ENCODE measurements around the gene NOP14.
"Not testable (repeated sequence)": the region's sequence is repeated elsewhere in the genome, so short reads cannot be mapped to it uniquely, and the experiment has no call there.

NOP14 gene

DNA sequence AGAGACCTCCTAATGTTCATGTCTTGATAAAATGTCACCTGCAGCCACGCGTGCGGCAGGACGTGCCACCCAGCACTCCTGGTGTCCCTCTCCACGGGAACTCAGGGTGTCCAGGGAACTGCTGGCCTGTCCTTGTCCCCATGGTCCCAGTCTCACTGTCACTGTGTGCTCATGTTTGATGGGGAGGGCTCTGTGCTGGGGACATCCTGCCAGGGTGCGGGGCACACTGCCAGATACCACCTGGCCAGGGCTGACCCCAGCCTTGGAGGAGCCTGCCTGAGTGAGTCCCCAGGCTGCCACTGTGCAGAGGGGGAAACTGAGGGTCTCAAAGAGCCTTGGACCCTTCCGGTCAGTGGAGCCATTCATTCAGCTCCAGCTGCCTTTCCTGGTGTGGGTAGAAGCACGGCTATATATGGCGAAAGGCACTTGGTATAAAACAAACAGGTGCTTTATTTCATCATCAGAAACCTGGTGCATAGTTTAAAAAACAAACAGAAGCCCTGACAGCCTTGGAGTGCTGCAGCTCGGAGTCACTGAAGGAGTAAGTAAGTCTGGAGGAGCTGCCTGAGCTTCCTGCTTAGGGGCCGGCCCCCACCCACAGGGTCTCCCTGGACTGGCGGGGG, 33.0 kb downstream of the NOP14 start:
- DNase-seq, result no peak

- no peak for DNase-seq
Measured at GRCh38 chr4:2929469-2929868, 33.7 kb downstream of the NOP14 start.

- DNase-seq, result no peak
Measured at GRCh38 chr4:2928242-2929176, 34.7 kb downstream of the NOP14 start.

- no peak for DNase-seq
Measured at GRCh38 chr4:2927696-2928075, 35.5 kb downstream of the NOP14 start.

- no peak for DNase-seq
Measured at GRCh38 chr4:2927016-2927695, 36.0 kb downstream of the NOP14 start.

- DNase-seq, result no peak
Measured at GRCh38 chr4:2925931-2926860, 37.0 kb downstream of the NOP14 start.

DNA sequence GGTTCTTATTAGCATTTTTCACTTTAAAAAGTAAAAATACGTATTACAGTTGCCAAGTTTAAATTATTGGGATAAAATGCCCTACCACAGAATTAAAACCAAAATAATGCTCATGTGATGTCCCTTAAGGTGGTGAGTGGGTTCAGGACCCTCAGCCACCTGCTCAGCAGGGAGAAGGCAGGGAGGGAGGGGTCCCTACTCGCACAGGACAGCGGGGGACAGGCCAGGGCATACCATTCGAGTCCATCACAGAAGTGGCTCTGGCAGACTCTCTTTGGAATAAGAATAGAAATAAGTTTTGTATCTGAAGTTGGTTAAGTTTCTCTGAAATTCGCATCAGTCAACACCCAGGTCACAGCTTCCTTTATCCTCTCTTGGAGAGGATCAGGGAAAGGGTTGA, 37.7 kb downstream of the NOP14 start:
- DNase-seq, result no peak

GRCh38 chr4:2924765-2925301, 38.4 kb downstream of the NOP14 start:
- DNase-seq, result no peak

DNA sequence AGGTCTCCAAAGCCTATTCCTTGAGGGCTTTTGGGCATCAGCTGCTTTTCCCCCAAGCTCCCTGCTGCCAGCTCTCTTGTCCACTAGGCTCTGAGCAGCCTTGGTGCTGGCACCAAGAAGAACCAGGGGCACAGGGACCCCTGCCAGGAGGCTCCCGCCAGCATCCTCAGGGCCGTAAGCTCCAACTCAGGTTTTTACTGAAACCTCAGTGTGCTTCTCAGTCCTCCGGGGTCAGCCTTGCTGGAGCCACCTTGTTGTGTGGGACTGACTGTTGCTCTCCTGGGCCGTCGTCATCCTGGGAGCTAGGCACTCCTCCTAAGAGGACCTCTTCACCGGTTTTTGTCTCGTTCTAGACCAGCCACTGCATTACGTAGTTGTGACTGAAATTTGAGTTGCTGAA, 38.9 kb downstream of the NOP14 start:
- no peak for DNase-seq

- DNase-seq, result no peak
Measured at GRCh38 chr4:2923668-2924173, 39.5 kb downstream of the NOP14 start.

- DNase-seq, result no peak
Measured at GRCh38 chr4:2923141-2923551, 40.1 kb downstream of the NOP14 start.

GRCh38 chr4:2922453-2923101, 40.6 kb downstream of the NOP14 start:
- peak in 1 of 3 experiments; percentile 64 for DNase-seq

DNA sequence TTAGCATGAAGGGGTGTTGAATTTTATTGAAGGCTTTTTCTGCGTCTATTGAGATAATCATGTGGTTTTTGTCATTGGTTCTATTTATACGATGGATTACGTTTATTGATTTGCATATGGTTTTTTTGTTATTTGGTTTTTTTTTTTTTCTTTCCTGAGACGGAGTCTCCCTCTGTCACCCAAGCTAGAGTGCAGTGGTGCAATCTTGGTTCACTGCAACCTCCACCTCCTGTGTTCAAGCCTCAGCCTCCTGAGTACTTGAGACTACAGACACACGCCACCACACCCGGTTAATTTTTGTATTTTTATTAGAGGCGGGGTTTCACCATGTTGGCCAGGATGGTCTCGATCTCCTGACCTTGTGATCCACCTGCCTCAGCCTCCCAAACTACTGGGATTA, 44.5 kb downstream of the NOP14 start:
- DNase-seq, result not testable (repeated sequence)

DNA sequence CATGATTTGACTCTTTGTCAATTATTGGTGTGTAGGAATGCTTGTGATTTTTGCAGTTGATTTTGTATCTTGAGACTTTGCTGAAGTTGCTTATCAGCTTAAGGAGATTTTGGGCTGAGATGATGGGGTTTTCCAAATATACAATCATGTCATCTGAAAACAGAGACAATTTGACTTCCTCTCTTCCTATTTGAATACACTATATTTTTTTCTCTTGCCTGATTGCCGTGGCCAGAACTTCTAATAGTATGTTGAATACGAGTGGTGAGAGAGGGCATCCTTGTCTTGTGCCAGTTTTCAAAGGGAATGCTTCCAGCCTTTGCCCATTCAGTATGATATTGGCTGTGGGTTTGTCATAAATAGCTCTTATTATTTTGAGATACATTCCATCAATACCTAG, 44.9 kb downstream of the NOP14 start:
- DNase-seq, result not testable (repeated sequence)

DNA sequence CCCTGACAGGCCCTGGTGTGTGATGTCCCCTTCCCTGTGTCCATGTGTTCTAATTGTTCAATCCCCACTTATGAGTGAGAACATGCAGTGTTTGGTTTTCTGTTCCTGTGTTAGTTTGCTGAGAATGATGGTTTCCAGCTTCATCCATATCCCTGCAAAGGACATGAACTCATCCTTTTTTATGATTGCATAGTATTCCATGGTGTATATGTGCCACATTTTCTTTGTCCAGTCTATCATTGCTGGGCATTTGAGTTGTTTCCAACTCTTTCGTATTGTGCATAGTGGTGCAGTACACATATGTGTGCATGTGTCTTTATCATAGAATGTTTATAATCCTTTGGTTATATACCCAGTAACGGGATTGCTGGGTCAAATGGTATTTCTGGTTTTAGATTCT, 46.5 kb downstream of the NOP14 start:
- not testable (repeated sequence) for DNase-seq

GRCh38 chr4:2915789-2916188, 47.4 kb downstream of the NOP14 start:
- no peak for DNase-seq

- peak in 1 of 3 experiments; percentile 49 for DNase-seq
Measured at GRCh38 chr4:2914256-2915126, 48.7 kb downstream of the NOP14 start.

GRCh38 chr4:2913168-2913567, 50.0 kb downstream of the NOP14 start:
- DNase-seq, result peak in 2 of 3 experiments; percentile 50 to 80

DNA sequence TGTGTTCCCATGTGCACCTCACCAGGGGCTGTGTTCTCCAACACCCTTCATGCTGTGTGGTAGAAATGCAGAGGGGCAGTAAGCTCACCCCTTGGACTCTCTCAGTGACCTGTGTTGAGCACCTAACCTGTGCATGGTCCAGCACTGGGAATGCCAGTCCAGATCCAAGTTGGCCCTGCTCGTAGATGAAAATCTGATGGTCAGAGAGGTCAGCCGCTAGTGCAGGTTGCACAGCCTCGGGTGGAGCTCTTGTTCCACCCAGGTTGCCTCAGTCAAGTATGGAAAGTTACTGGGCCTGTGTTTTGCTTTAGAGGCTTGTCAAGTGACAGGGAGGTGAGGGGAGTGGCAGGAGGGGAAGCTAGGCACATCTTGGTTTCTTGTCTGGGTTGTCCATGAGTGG, 51.3 kb downstream of the NOP14 start:
- no peak for DNase-seq

GRCh38 chr4:2910409-2910808, 52.8 kb downstream of the NOP14 start:
- DNase-seq, result no peak
